Smooth muscle cell (in vitro differentiated cells): ENCODE results near the gene OS9. TPM values are rescaled to one million over a fixed set of nuclear protein-coding genes. Genes with fewer than 3 reads are reported as not detected.
"Not testable (repeated sequence)": the region's sequence is repeated elsewhere in the genome, so short reads cannot be mapped to it uniquely, and the experiment has no call there.

Experiments
- DNase-seq: peaks from one replicate; lab custom pipeline; 2025; ENCODE audit not compliant: unreplicated experiment; lab: John Stamatoyannopoulos, UW
- H2AFZ ChIP-seq: fragments of 200-600 bp; sonication (generic); 2 replicates; pipeline ENCODE4 v1.6.0; 2016; ENCODE audit warnings: antibody characterized with exemption, low read depth, mild to moderate bottlenecking
- H3F3A ChIP-seq: fragments of 200-600 bp; sonication (generic); 2 replicates; pipeline ENCODE4 v1.6.0; 2017; ENCODE audit warnings: antibody characterized with exemption, low read depth
- H3K27ac ChIP-seq: fragments of 200-600 bp; sonication (generic); 2 replicates; pipeline ENCODE4 v1.5.1; 2016; ENCODE audit warnings: low read depth, mild to moderate bottlenecking
- H3K27me3 ChIP-seq: fragments of 200-600 bp; sonication (generic); 2 replicates; pipeline ENCODE4 v1.6.1; 2016; ENCODE audit warnings: low read depth, mild to moderate bottlenecking
- H3K36me3 ChIP-seq: fragments of 200-600 bp; sonication (generic); 2 replicates; pipeline ENCODE4 v1.5.1; 2016; ENCODE audit warnings: low read depth
- H3K4me1 ChIP-seq: fragments of 200-600 bp; sonication (generic); 2 replicates; pipeline ENCODE4 v1.5.1; 2016; ENCODE audit warnings: low read depth
- H3K4me2 ChIP-seq: fragments of 200-600 bp; sonication (generic); 2 replicates; pipeline ENCODE4 v1.6.0; 2016; ENCODE audit warnings: mild to moderate bottlenecking
- H3K4me3 ChIP-seq: fragments of 200-600 bp; sonication (generic); 2 replicates; pipeline ENCODE4 v1.5.1; 2016; ENCODE audit warnings: mild to moderate bottlenecking
- H3K79me2 ChIP-seq: fragments of 200-600 bp; sonication (generic); 2 replicates; pipeline ENCODE4 v1.6.0; 2016; ENCODE audit warnings: low read depth, mild to moderate bottlenecking
- H3K9ac ChIP-seq: fragments of 200-600 bp; sonication (generic); 2 replicates; pipeline ENCODE4 v1.6.0; 2016; ENCODE audit warnings: low read depth
- H3K9me3 ChIP-seq: fragments of 200-600 bp; sonication (generic); replicated peaks from 2 replicates; pipeline ENCODE4 v1.5.1; 2016; ENCODE audit warnings: low read depth
- H4K20me1 ChIP-seq: fragments of 200-600 bp; sonication (generic); 2 replicates; pipeline ENCODE4 v1.6.0; 2016; ENCODE audit warnings: low read depth
- CTCF ChIP-seq: fragments of 200-600 bp; sonication (generic); IDR thresholded peaks from 2 replicates; pipeline ENCODE4 v1.5.1; 2017; ENCODE audit warnings: borderline replicate concordance, mild to moderate bottlenecking, antibody characterized with exemption; ENCODE audit not compliant: insufficient read depth, poor library complexity, severe bottlenecking
- WGBS: methylation state at CpG from one replicate; pipeline ENCODE4 v1.1.7; 2016; ENCODE audit warnings: low lambda C conversion rate; 5-methylcytosine and 5-hydroxymethylcytosine counted together
- polyA plus RNA-seq: library from polyadenylated mRNA; unstranded; fragments of >200 nt; fragmentation: Nextera tagmentation; extraction: Ambion mirVana; gene quantifications from 2 replicates; pipeline ENCODE4 v1.2.1, GENCODE V29; 2016
- total RNA-seq: library from RNA; depleted of rRNA; stranded (reverse); fragments of >200 nt; gene quantifications from 2 replicates; pipeline ENCODE4 v1.2.3, GENCODE V29; 2014

Gene OS9
- total and polyA plus RNA-seq, 2 experiments from 2014 or later: 179 to 236 TPM

DNA sequence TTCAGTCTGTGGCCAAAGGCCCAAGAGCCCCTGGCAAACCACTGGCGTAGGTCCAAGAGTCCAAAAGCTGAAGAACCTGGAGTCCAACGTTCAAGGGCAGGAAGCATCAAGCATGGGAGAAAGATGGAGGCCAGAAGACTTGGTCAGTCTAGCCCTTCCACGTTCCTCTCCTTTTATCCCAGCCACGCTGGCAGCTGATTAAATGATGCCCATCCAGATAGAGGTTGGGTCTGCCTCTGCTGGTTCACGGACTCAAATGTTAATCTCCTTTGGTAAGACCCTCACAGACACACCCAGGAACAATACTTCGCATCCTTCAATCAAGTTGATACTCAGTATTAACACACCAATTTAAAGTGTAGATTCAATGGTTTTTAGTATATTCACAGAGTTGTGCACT is 21.1 kb upstream of the OS9 start:
- Histone ChIP-seq H3K4me3 (no peak overlapping the region), H3K27me3 (no peaks in the 10 kb centered on the region), H2AFZ (no peak overlapping the region), H3K4me1 (no peaks in the 10 kb centered on the region), H3K79me2 (no peaks in the 10 kb centered on the region), H3K9me3 (no peaks in the 10 kb centered on the region), H3K4me2 (no peak overlapping the region), H3K9ac (no peak overlapping the region), H3K27ac (no peak overlapping the region), H3F3A (no peaks in the 10 kb centered on the region), H3K36me3 (no peaks in the 10 kb centered on the region), H4K20me1 (no peaks in the 10 kb centered on the region)
- 85% methylated on average over 6 of the region's 6 CpGs for WGBS
- no peak for DNase-seq
- no peak for TF ChIP-seq CTCF

DNA sequence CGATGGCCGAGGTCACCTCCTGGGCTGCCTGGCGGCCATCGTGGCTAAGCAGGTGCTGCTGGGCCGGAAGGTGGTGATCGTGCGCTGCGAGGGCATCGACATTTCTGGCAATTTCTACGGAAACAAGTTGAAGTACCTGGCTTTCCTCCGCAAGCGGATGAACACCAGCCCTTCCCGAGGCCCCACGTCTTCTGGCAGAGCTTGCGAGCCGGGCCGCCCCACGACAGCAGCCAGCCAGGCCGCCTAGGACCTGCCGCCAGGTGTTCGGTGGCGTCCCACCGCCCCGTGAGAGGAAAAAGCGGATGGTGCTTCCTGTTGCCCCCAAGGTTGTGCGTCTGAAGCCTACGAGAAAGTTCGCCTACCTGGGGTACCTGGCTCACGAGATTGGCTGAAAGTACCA is 19.2 kb upstream of the OS9 start:
- Histone ChIP-seq H3F3A (no peaks in the 10 kb centered on the region), H3K9me3 (no peaks in the 10 kb centered on the region), H3K4me3 (no peak overlapping the region), H3K4me2 (no peak overlapping the region), H3K27ac (no peak overlapping the region), H3K79me2 (no peaks in the 10 kb centered on the region), H3K27me3 (no peaks in the 10 kb centered on the region), H3K36me3 (no peaks in the 10 kb centered on the region), H4K20me1 (no peaks in the 10 kb centered on the region), H3K9ac (no peak overlapping the region), H2AFZ (no peak overlapping the region), H3K4me1 (no peaks in the 10 kb centered on the region)
- no peak for DNase-seq
- no peak for TF ChIP-seq CTCF
- 90% methylated on average over 29 of the region's 29 CpGs for WGBS

DNA sequence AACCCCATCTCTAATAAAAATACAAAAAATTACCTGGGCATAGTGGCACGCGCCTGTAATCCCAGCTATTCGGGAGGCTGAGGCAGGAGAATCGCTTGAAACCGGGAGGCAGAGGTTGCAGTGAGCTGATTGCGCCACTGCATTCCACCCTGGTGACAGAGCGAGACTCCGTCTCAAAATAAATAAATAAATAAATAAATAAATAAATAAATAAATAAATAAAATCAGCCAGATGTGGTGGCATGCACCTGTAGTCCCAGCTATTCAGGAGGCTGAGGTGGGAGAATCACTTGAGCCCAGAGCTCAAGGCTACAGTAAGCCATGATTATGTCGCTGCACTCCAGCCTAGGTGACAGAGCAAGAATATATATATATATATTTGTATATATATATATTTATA is 16.0 kb upstream of the OS9 start:
- not testable (repeated sequence) for H3K9ac ChIP-seq, H4K20me1 ChIP-seq, H3F3A ChIP-seq, DNase-seq, H3K9me3 ChIP-seq, H3K79me2 ChIP-seq, H3K4me3 ChIP-seq, H3K4me2 ChIP-seq, H3K36me3 ChIP-seq, H3K4me1 ChIP-seq, H3K27me3 ChIP-seq, H2AFZ ChIP-seq, H3K27ac ChIP-seq
- 93% methylated on average over 9 of the region's 9 CpGs for WGBS

- Histone ChIP-seq H3K4me3 (no peak overlapping the region), H3K27me3 (peaks cover 6% of the 10 kb centered on the region), H3F3A (no peaks in the 10 kb centered on the region), H3K4me1 (no peaks in the 10 kb centered on the region), H3K79me2 (no peaks in the 10 kb centered on the region), H3K9me3 (no peaks in the 10 kb centered on the region), H3K27ac (no peak overlapping the region), H3K9ac (no peak overlapping the region), H3K36me3 (no peaks in the 10 kb centered on the region), H4K20me1 (no peaks in the 10 kb centered on the region), H2AFZ (no peak overlapping the region), H3K4me2 (no peak overlapping the region)
- DNase-seq: no peak
- TF ChIP-seq CTCF: no peak
These were observed 14.2 kb upstream of the OS9 start for GRCh38 chr12:57679697-57680096.
